Stomach (tissue), 9 donors: ENCODE results near the gene GNLY. TPM values are rescaled to one million over a fixed set of nuclear protein-coding genes. Genes with fewer than 3 reads are reported as not detected.

ENCODE experiments used
- DNase-seq, 2 donors: peaks; one replicate each; pipeline versions ENCODE4 v3.0.0 to v3.0.0-alpha.2; 2013 to 2019
- H3K27ac ChIP-seq, 5 donors: fragments of 200-600 bp in 4 of 5; sonication (generic) in 4 of 5; one replicate each; pipeline ENCODE4 v1.5.1; 2013 to 2019; ENCODE audit warnings: mild to moderate bottlenecking in 1 of 5, moderate library complexity in 1 of 5
- H3K27me3 ChIP-seq, 3 donors: fragments of 200-600 bp; sonication (generic); one replicate each; pipeline ENCODE4 v1.5.1; 2017 to 2019; ENCODE audit warnings: mixed run types in 1 of 3
- H3K36me3 ChIP-seq, 4 donors: fragments of 200-600 bp; sonication (generic); 1 replicate in 3 of 4; 2 replicates in 1 of 4; pipeline ENCODE4 v1.5.1; 2016 to 2019
- H3K4me1 ChIP-seq, 4 donors: fragments of 200-600 bp; sonication (generic); one replicate each; pipeline ENCODE4 v1.5.1; 2016 to 2019
- H3K4me3 ChIP-seq, 4 donors: fragments of 200-600 bp; sonication (generic) in 3 of 4; one replicate each; pipeline ENCODE4 v1.5.1; 2016 to 2019; ENCODE audit warnings: mild to moderate bottlenecking in 1 of 4
- H3K9me3 ChIP-seq, 4 donors: fragments of 200-600 bp; sonication (generic); one replicate each; pipeline ENCODE4 v1.5.1; 2016 to 2019
- CTCF ChIP-seq, 7 experiments: fragments of 450-650 bp in 4 of 7; fragments of 200-600 bp in 3 of 7; sonication (generic) in 3 of 7; IDR thresholded peaks; one replicate each; pipeline ENCODE4 v1.5.1; 2016 to 2019; ENCODE audit warnings: antibody characterized with exemption in 7 of 7, control low read depth in 2 of 7, mild to moderate bottlenecking in 1 of 7
- EP300 ChIP-seq: sonication (generic); formaldehyde crosslinking; IDR thresholded peaks from one replicate; pipeline ENCODE4 v1.6.1; 2017; ENCODE audit warnings: antibody characterized with exemption
- POLR2A ChIP-seq, 4 donors: fragments of 450-650 bp; IDR thresholded peaks; one replicate each; pipeline ENCODE4 v1.6.1; 2016; ENCODE audit warnings: antibody characterized with exemption in 4 of 4, control low read depth in 2 of 4, mild to moderate bottlenecking in 1 of 4, moderate library complexity in 1 of 4
- POLR2AphosphoS5 ChIP-seq, 3 donors: sonication (generic); formaldehyde crosslinking; IDR thresholded peaks; one replicate each; pipeline ENCODE4 v1.6.1; 2016; ENCODE audit warnings: antibody characterized with exemption in 3 of 3
- WGBS, 5 donors: extraction: QIAGEN DNeasy Blood & Tissue Kit in 3 of 5; methylation state at CpG; one replicate each; pipeline versions ENCODE4 v1.1.5 to v1.1.7; 2013 to 2018; 5-methylcytosine and 5-hydroxymethylcytosine counted together
- intact Hi-C: fragments of 100-400 bp; cut with DNase I; formaldehyde crosslinking; loops from one replicate; pipeline ENCODE4 v1.15.1; 2023; ENCODE audit warnings: low total_unique reads
- polyA plus RNA-seq, 3 donors: library from polyadenylated mRNA; stranded (reverse); fragments of 200-250 nt; gene quantifications; one replicate each; pipeline ENCODE4 v1.2.3, GENCODE V29; 2013
- total RNA-seq, 5 donors: library from RNA; depleted of rRNA; stranded (reverse); fragments of >200 nt; gene quantifications; one replicate each; pipeline versions ENCODE4 v1.1.0 to v1.2.3, GENCODE V29; 2014 to 2016
- donor health status: healthy with polysubstance abuse.
- donor health status: Bipolar disorder and iron deficiency.
- donor health status: healthy.

The GNLY gene
- total and polyA plus RNA-seq, 8 donors = 0.72 to 5.8 (median 1.7) TPM; not detected in 3

- no peak for DNase-seq
- H3K27ac ChIP-seq = no peak overlapping the region
- H3K4me1 ChIP-seq = peaks cover 0 to 44% (median 3%) of the 10 kb centered on the region in 4 donors
- 81 to 91% (median 83%) methylated on average over 6 of the region's 6 CpGs for WGBS, 5 donors
- no peaks in the 10 kb centered on the region for H3K9me3 ChIP-seq
- H3K36me3 ChIP-seq = no peaks in the 10 kb centered on the region
- intact Hi-C loops = no loop called here
- no peak overlapping the region for H3K4me3 ChIP-seq
- no peak for TF ChIP-seq POLR2AphosphoS5 (IDR thresholded peaks at IDR 0.05)
- no peak for TF ChIP-seq CTCF (IDR thresholded peaks at IDR 0.05)
- TF ChIP-seq EP300 = no peak
- no peaks in the 10 kb centered on the region for H3K27me3 ChIP-seq
These were observed 25.6 kb downstream of the GNLY start for GRCh38 chr2:85719609-85720240.

- intact Hi-C loops = no loop called here
- no peak overlapping the region for H3K4me3 ChIP-seq
- TF ChIP-seq POLR2AphosphoS5 (IDR thresholded peaks at IDR 0.05) = no peak
- no peak for TF ChIP-seq POLR2A (IDR thresholded peaks at IDR 0.05)
- no peak for TF ChIP-seq EP300
- TF ChIP-seq CTCF (IDR thresholded peaks at IDR 0.05) = no peak
- peaks cover 0 to 41% (median 3%) of the 10 kb centered on the region in 4 donors for H3K4me1 ChIP-seq
- no peaks in the 10 kb centered on the region for H3K9me3 ChIP-seq
- 86 to 100% (median 90%) methylated on average over 1 of the region's 1 CpG for WGBS, 5 donors
- H3K27ac ChIP-seq = no peak overlapping the region
- H3K27me3 ChIP-seq = no peaks in the 10 kb centered on the region
- no peak for DNase-seq
- no peaks in the 10 kb centered on the region for H3K36me3 ChIP-seq
These were observed 26.4 kb downstream of the GNLY start for GRCh38 chr2:85720533-85720932.

- intact Hi-C loops = no loop called here
- peaks cover 0 to 33% (median 3%) of the 10 kb centered on the region in 4 donors for H3K4me1 ChIP-seq
- H3K36me3 ChIP-seq = no peaks in the 10 kb centered on the region
- no peak overlapping the region for H3K4me3 ChIP-seq
- no peak for DNase-seq
- no peak for TF ChIP-seq CTCF (IDR thresholded peaks at IDR 0.05)
- no peak for TF ChIP-seq POLR2A (IDR thresholded peaks at IDR 0.05)
- no peak for TF ChIP-seq POLR2AphosphoS5 (IDR thresholded peaks at IDR 0.05)
- no peak for TF ChIP-seq EP300
- no peaks in the 10 kb centered on the region for H3K9me3 ChIP-seq
- no peaks in the 10 kb centered on the region for H3K27me3 ChIP-seq
- 89 to 93% (median 89%) methylated on average over 4 of the region's 4 CpGs for WGBS, 5 donors
- no peak overlapping the region for H3K27ac ChIP-seq
These were observed 27.5 kb downstream of the GNLY start for GRCh38 chr2:85721641-85722040.

GRCh38 chr2:85722519-85722918, 28.4 kb downstream of the GNLY start:
- H3K9me3 ChIP-seq = no peaks in the 10 kb centered on the region
- no peak overlapping the region for H3K27ac ChIP-seq
- no peaks in the 10 kb centered on the region for H3K36me3 ChIP-seq
- no peak overlapping the region for H3K4me3 ChIP-seq
- WGBS, 5 donors = 81 to 95% (median 92%) methylated on average over 6 of the region's 6 CpGs
- no peak for TF ChIP-seq POLR2AphosphoS5 (IDR thresholded peaks at IDR 0.05)
- TF ChIP-seq CTCF (IDR thresholded peaks at IDR 0.05) = no peak
- TF ChIP-seq EP300 = no peak
- TF ChIP-seq POLR2A (IDR thresholded peaks at IDR 0.05) = no peak
- no peak for DNase-seq
- H3K27me3 ChIP-seq = no peaks in the 10 kb centered on the region
- H3K4me1 ChIP-seq = peaks cover 0 to 25% (median 3%) of the 10 kb centered on the region in 4 donors
- intact Hi-C loops = no loop called here
